ACC112 (cell line): Measurements from ENCODE around the gene HOXB2.
"Not testable (repeated sequence)": the region's sequence is repeated elsewhere in the genome, so short reads cannot be mapped to it uniquely, and the experiment has no call there.

ENCODE experiments used
- H2AFZ ChIP-seq: fragments of 200-600 bp; sonication (generic); one replicate; pipeline ENCODE4 v1.6.0; 2017; ENCODE audit warnings: antibody characterized with exemption, low read length; ENCODE audit not compliant: unreplicated experiment
- H3K27ac ChIP-seq: fragments of 200-600 bp; sonication (generic); 2 replicates; pipeline ENCODE4 v1.5.1; 2014; ENCODE audit warnings: low read depth, mild to moderate bottlenecking, antibody characterized with exemption, low read length, moderate library complexity
- H3K27me3 ChIP-seq: fragments of 200-600 bp; sonication (generic); 2 replicates; pipeline ENCODE4 v1.6.1; 2014; ENCODE audit warnings: mild to moderate bottlenecking, antibody characterized with exemption, low read length, moderate library complexity, mixed read lengths; ENCODE audit not compliant: insufficient read depth
- H3K36me3 ChIP-seq: fragments of 200-600 bp; sonication (generic); 2 replicates; pipeline ENCODE4 v1.6.1; 2016; ENCODE audit warnings: mild to moderate bottlenecking, antibody characterized with exemption, low read length, moderate library complexity, mixed read lengths; ENCODE audit not compliant: insufficient read depth
- H3K4me1 ChIP-seq: fragments of 200-600 bp; sonication (generic); one replicate; pipeline ENCODE4 v1.6.1; 2016; ENCODE audit warnings: low read length, mixed read lengths; ENCODE audit not compliant: insufficient read depth, unreplicated experiment, control insufficient read depth
- H3K4me3 ChIP-seq: fragments of 200-600 bp; sonication (generic); 2 replicates; pipeline ENCODE4 v1.5.1; 2014; ENCODE audit warnings: mild to moderate bottlenecking, low read depth, low read length
- H3K79me2 ChIP-seq: fragments of 200-600 bp; sonication (generic); one replicate; pipeline ENCODE4 v1.6.0; 2016; ENCODE audit warnings: low read length; ENCODE audit not compliant: control insufficient read depth, unreplicated experiment, insufficient read depth

The HOXB2 gene

DNA sequence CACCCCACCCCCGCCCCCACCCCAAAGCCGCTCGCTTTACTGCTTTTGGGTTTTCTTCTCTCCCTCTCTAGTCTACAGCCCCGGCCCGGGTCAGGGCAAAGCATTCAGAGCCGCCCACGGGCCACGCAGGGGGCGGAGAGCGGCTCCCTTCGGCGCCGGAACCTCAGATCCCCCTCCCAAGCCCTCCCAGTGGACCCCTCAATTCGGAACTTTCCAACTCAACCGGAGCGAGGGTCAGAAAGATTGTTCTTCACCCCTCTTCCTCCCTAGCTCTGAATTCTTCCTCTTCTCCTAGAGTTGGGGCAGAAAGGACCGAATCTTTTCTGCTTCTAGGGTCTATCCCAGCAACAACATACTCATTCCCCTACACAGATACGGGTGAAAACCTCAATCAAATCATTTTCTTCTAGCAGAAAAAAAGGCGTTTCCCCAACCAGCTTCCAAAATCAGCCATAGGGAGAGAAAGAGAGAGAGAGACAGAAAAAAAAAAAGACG, 1.0 kb downstream of the HOXB2 start:
- no peak overlapping the region for H3K4me3 ChIP-seq
- no peak overlapping the region for H2AFZ ChIP-seq
- H3K27ac ChIP-seq: no peak overlapping the region
- peaks cover 99% of the 10 kb centered on the region for H3K27me3 ChIP-seq
- H3K36me3 ChIP-seq: no peaks in the 10 kb centered on the region
- H3K79me2 ChIP-seq: no peaks in the 10 kb centered on the region
- no peaks in the 10 kb centered on the region for H3K4me1 ChIP-seq

DNA sequence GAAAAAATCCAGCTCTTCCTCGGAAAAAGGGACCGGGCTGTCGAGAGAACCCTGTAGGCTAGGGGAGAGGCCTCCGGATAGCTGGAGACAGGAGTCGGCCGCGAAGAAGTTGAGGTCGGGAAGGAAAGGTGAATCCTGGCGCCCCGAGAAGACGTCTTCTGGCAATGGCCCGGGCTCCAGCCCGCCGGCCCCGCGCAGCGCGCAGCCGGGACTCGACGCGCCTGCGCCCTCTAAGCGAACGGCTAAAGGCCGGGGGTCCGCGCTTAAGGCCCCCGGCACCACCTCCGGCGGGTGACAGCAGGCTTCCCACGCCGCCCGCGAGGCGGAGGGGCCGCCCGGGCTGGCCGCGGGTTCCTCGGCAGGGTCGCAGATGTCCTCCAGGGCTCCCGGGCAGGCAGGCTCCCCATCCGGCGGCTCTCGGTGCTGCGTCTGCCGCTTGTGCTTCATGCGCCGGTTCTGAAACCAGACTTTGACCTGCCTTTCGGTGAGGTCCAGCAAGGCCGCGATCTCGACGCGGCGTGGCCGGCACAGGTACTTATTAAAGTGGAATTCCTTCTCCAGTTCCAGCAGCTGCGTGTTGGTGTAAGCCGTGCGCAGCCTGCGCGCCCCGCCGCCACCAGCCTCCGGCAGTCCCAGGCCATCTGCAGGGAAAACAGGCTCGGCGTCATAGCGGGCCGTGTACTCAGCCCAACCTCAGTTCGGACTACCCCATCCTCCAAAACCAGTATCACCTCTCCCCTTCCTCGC, 1.6 kb downstream of the HOXB2 start:
- Histone ChIP-seq H3K27me3 (peaks cover 96% of the 10 kb centered on the region), H3K4me3 (0 out of 2 replicates have a peak overlapping the region, but pooled peaks have one; percentile 34), H3K36me3 (no peaks in the 10 kb centered on the region), H2AFZ (no peak overlapping the region), H3K4me1 (no peaks in the 10 kb centered on the region), H3K27ac (no peak overlapping the region), H3K79me2 (no peaks in the 10 kb centered on the region)

DNA sequence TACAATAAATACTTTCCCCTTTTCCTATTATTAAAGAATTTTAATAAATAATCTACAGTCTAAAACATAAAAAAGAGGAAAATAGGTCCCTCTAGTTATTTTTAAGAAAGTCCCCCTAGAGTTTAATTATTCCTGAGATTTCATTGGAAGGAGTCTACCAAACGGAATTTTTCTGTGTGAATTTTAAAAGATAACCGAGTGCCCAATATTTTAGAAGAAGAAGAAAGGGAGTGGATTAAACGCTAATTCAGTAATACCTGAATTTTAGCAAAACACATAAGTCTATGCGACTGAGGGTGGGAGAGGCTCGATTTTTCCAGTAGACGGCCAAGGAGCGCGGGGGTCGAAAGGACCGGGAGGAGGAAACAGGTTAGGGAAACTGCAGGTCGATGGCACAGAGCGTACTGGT, 2.2 kb downstream of the HOXB2 start:
- Histone ChIP-seq H3K4me3 (no peak overlapping the region), H3K36me3 (no peaks in the 10 kb centered on the region), H3K4me1 (no peaks in the 10 kb centered on the region), H3K79me2 (no peaks in the 10 kb centered on the region), H3K27ac (no peak overlapping the region), H3K27me3 (peaks cover 90% of the 10 kb centered on the region), H2AFZ (no peak overlapping the region)

DNA sequence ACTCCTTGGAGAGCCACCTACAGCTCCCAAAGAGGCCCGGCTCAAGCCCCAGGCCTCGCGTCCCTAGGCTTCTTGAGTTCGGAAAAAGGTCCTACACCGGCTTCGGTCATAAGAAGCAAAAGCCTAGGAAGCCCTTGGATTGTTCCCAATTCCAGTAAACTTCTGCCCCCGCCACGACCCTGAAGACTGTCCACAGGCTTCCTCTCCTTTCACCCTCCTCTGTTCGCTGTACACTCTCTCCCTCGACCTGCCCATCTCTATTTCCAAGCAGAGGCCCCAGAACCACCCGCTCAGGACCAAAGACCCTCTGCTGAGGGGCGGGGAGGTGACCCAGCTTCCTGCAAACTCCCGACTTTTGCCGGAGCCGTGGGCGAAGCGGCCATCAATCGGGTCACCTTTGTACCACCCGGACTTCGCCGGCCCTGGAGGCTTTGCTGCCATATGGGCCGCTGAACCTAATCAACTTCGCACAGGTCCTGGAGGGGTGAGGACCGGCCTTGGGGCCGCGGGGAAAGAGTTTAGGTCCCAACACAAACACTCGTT, 2.7 kb downstream of the HOXB2 start:
- Histone ChIP-seq H3K27me3 (peaks cover 88% of the 10 kb centered on the region), H3K36me3 (no peaks in the 10 kb centered on the region), H3K4me1 (no peaks in the 10 kb centered on the region), H3K4me3 (peak overlapping the region; percentile 42; the same call in 1 of the 2 replicates), H3K27ac (no peak overlapping the region), H2AFZ (no peak overlapping the region), H3K79me2 (no peaks in the 10 kb centered on the region)

GRCh38 chr17:48541577-48542113, 3.3 kb downstream of the HOXB2 start:
- no peaks in the 10 kb centered on the region for H3K79me2 ChIP-seq
- no peaks in the 10 kb centered on the region for H3K4me1 ChIP-seq
- peak overlapping the region; percentile 42; the same call in 1 of the 2 replicates for H3K4me3 ChIP-seq
- H3K27ac ChIP-seq: no peak overlapping the region
- H2AFZ ChIP-seq: peak overlapping the region; percentile 11
- no peaks in the 10 kb centered on the region for H3K36me3 ChIP-seq
- H3K27me3 ChIP-seq: peaks cover 86% of the 10 kb centered on the region

DNA sequence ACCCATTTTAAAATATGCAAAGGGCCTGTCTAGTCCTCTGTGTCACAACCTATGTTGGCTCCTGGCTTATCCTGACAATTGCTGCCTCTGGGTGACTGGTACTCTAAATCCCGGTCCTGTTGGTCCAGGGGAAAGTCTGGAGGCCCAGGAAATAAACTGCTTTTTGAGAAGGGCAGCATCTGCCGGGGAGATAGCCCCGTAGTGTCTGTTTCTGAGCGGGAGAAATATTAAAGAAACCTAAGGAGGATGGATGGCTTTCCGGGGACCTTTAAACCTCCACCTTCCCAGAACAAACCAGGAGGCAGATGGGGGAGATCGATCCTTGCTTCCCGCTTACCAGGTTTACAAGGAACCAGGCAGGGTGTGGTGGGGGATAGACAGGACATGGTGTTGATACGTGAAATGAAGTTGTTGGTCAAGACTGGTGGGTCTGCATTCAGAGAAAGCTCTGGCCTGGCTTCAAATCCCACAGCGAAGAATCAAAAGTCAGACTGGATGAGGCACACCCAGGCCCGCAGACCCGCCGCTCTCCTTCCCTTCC, 3.8 kb downstream of the HOXB2 start:
- H3K4me1 ChIP-seq: no peaks in the 10 kb centered on the region
- peaks cover 84% of the 10 kb centered on the region for H3K27me3 ChIP-seq
- H3K79me2 ChIP-seq: no peaks in the 10 kb centered on the region
- H3K27ac ChIP-seq: no peak overlapping the region
- H3K36me3 ChIP-seq: no peaks in the 10 kb centered on the region
- H2AFZ ChIP-seq: peak overlapping the region; percentile 11
- peak overlapping the region; percentile 42; the same call in 1 of the 2 replicates for H3K4me3 ChIP-seq

DNA sequence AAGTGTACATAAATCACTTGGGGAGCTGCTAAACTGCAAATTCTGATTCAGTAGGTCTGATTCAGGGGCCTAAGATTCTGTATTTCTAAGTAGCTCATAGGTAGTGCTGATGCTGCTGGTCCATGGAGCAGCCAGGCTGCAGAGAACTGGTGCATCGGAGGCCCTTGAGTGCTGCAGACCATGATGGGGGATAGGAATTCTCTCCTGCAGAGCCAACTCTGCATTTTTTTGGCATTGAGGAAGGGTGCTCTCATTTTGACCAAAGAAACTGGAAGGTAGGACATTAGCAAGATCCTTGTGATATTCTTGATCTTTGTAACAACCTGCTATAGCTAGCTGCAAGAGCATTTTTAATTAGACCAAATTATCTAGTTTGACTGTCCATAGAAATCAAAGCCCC, 4.7 kb downstream of the HOXB2 start:
- Histone ChIP-seq H3K27me3 (peaks cover 81% of the 10 kb centered on the region), H3K4me1 (no peaks in the 10 kb centered on the region), H2AFZ (no peak overlapping the region), H3K27ac (no peak overlapping the region), H3K4me3 (no peak overlapping the region), H3K79me2 (no peaks in the 10 kb centered on the region), H3K36me3 (no peaks in the 10 kb centered on the region)

GRCh38 chr17:48539177-48539576, 5.7 kb downstream of the HOXB2 start:
- Histone ChIP-seq H3K79me2 (no peaks in the 10 kb centered on the region), H3K4me3 (no peak overlapping the region), H3K4me1 (no peaks in the 10 kb centered on the region), H3K27me3 (peaks cover 75% of the 10 kb centered on the region), H3K36me3 (no peaks in the 10 kb centered on the region), H2AFZ (no peak overlapping the region), H3K27ac (no peak overlapping the region)

DNA sequence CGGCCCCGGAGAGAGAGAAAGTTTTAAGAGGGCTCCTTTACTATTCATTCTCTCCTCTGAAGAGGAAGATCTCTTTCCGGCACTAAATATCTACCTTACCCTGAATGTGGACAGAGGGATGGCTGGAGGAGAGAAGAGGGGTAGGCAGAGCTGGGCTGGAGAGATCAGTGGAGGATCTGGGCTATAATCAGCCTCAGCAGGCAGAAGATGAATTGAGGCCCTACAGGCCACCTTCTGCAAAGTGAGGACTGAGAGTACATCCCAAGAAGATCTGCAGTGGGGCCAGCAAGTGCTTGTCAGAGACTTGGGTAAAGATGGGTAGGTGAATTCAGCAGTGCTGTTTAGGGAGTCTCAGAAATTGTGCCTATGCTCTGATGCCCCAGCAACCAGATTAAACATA, 7.6 kb downstream of the HOXB2 start:
- no peak overlapping the region for H2AFZ ChIP-seq
- peaks cover 72% of the 10 kb centered on the region for H3K27me3 ChIP-seq
- no peak overlapping the region for H3K4me3 ChIP-seq
- H3K36me3 ChIP-seq: no peaks in the 10 kb centered on the region
- H3K27ac ChIP-seq: no peak overlapping the region
- no peaks in the 10 kb centered on the region for H3K79me2 ChIP-seq
- no peaks in the 10 kb centered on the region for H3K4me1 ChIP-seq

DNA sequence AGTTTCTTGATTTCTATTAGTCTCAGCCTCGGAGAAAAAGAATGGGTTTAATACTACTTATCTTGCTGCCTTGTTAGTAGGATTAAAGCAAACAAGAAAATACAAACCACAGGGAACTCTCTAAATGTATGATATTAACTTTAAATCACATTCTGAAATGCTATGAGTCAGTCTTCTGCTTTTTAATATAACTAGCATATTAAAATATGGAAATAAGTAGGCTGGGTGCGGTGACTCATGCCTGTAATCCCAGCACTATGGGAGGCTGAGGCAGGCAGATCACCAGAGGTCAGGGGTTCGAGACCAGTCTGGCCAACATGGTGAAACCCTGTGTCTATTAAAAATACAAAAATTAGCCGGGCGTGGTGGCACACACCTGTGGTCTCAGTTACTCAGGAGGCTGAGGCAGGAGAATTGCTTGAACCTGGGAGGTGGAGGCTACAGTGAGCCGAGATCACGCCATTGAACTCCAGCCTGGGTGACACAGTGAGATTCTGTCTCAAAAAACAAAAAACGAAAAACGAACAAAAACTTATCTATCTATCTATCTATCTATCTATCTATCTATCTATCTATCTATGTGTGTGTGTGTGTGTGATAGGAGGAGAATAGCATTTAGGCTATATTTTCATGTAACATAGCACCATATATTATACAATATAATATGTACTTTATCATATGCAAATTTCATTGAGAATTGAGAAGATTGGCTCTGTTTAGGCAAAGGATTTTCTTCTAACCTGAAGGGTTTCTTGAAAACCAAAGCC, 8.9 kb downstream of the HOXB2 start:
- H3K27me3 ChIP-seq: peaks cover 72% of the 10 kb centered on the region
- not testable (repeated sequence) for H3K36me3 ChIP-seq, H3K27ac ChIP-seq, H3K79me2 ChIP-seq, H2AFZ ChIP-seq, H3K4me1 ChIP-seq, H3K4me3 ChIP-seq
